Neural cell (in vitro differentiated cells): Measurements from ENCODE around the gene ZNF837.

Experiments used
- CTCF ChIP-seq: fragments of 450-650 bp; IDR thresholded peaks from 2 replicates; pipeline ENCODE4 v1.5.1; 2014; ENCODE audit warnings: antibody characterized with exemption, mild to moderate bottlenecking, moderate library complexity; ENCODE audit not compliant: poor library complexity, severe bottlenecking
- EP300 ChIP-seq: fragments of 450-650 bp; conservative IDR thresholded peaks from 2 replicates; pipeline ENCODE4 v1.6.1; 2014; ENCODE audit warnings: antibody characterized with exemption, mild to moderate bottlenecking, moderate library complexity; ENCODE audit not compliant: poor library complexity, severe bottlenecking
- EZH2 ChIP-seq: fragments of 200-600, 300-800 bp; shearing (Covaris generic), sonication (generic); IDR thresholded peaks from 2 replicates; pipeline ENCODE4 v1.6.1; 2014; ENCODE audit warnings: antibody characterized with exemption, low read length, borderline replicate concordance, mild to moderate bottlenecking; ENCODE audit not compliant: insufficient read depth, poor library complexity, severe bottlenecking
- MXI1 ChIP-seq: fragments of 450-650 bp; conservative IDR thresholded peaks from 2 replicates; pipeline ENCODE4 v1.6.1; 2014; ENCODE audit warnings: antibody characterized with exemption, mild to moderate bottlenecking; ENCODE audit not compliant: poor library complexity, severe bottlenecking
- POLR2AphosphoS5 ChIP-seq: IDR thresholded peaks from 2 replicates; pipeline ENCODE4 v1.6.1; 2012
- RAD21 ChIP-seq: fragments of 450-650 bp; conservative IDR thresholded peaks from 2 replicates; pipeline ENCODE4 v1.6.1; 2014; ENCODE audit warnings: antibody characterized with exemption, mild to moderate bottlenecking, moderate library complexity
- REST ChIP-seq: IDR thresholded peaks from 2 replicates; pipeline ENCODE4 v1.6.1; 2012; ENCODE audit warnings: borderline replicate concordance
- SMC3 ChIP-seq: fragments of 450-650 bp; conservative IDR thresholded peaks from 2 replicates; pipeline ENCODE4 v1.6.1; 2014; ENCODE audit warnings: antibody characterized with exemption, mild to moderate bottlenecking, moderate library complexity; ENCODE audit not compliant: poor library complexity
- TAF1 ChIP-seq: IDR thresholded peaks from 2 replicates; pipeline ENCODE4 v1.6.1; 2012; ENCODE audit warnings: low read depth

GRCh38 chr19:58336216-58336615 is 44.6 kb downstream of the ZNF837 start:
- TF ChIP-seq EZH2 (no peak), CTCF (no peak), REST (no peak), EP300 (no peak), MXI1 (no peak), SMC3 (no peak), POLR2AphosphoS5 (no peak), TAF1 (no peak), RAD21 (no peak)
